Amygdala (tissue), 56 donors: ENCODE data around the gene SPATA13.
A peak's percentile ranks its signal among the peaks of the same experiment; 100 is the strongest.
"Not testable (repeated sequence)": the region's sequence is repeated elsewhere in the genome, so short reads cannot be mapped to it uniquely, and the experiment has no call there.

Source experiments
- DNase-seq, 56 donors: peaks; one replicate each; lab custom pipeline; 2025; lab: John Stamatoyannopoulos, UW

The SPATA13 gene

DNA sequence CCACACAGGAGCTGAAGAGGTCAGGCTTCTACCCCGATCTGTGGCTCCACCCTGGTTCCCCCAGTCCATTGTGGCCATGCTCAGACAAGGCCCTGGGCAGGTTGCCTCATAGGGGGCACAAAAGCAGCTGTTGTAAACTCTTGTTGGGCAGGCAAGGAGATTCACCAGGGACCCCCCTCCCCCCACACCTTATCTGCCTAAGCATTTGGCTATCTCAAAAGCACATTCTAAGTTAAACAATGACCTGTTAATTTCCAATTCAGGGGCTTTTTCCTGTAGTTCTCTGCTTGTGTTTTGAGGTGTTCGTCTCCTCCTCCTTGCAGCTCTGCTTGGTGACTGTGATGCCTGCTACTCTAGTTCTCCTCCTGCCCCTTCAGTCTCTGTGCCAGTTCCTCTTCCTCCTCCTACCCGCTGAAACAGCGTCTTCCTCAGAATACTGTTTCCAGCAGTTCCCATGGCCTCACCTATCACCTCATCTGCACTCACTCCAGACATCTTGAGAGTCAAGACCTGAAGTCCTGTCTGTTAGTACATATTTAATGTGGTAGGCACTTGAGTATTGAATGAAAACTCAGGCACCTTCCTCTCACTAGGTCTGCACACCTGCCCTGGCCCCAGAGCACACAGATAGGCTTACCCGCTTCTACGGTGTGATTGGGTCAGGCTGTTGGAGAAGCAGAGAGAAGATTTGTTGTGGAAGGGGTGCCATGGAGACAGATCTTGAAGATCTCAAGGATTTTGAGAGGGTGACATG is 31.7 kb downstream of the SPATA13 start:
- DNase-seq, result no peak

DNA sequence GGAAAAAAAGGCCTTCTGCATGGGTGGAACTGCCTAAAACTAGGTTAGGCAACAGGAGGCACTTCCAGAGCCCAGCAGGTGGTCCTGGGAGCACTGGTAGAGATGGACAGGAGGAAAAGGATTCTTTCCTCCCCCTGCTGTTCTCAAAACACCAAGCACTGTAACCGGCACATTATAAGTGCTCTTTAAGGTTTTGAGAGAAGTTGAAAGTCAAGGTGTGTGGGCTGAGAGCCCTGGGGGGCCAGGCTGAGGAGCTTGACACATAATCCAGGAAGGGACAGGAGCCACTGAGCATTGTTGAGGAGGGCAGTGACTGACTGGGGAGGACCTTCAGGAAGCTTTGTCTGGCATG is 32.3 kb downstream of the SPATA13 start:
- no peak for DNase-seq

DNA sequence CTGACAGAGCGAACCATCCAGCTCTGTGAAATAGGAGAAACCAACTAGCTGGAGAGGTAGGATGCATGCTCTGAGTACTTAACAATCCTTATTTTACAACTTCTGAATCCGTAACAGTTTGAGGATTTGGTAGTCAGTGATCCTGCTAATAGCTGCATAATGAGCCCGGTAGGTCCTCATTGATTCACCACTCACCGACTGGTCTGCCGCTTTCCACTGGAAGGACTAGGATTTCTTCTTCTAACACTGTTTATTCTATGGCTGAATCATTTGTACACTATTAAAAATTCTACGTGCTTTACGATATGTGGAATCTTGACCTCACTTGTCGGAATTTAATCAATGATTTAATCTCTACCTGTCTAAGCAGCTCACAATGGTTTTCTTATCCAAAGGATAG is 33.9 kb downstream of the SPATA13 start:
- no peak for DNase-seq

DNA sequence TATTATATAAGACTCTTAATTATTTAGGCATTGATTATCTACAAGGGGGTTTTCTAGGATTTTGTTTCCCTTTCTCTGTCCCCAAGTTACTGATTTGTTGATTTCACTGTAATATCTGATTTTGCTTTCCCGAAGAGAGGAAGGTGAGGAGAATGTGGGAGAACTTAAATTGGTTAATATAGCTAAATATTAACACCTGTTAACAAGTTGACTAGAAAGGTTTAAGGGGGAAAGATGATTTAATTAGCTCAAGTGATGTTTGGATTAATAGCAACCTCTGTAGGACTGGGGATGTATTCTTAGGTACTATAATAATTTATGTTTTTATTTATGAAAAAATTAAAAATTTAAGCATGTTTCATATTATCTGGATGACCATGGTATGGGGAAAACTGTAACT is 35.1 kb downstream of the SPATA13 start:
- no peak for DNase-seq

DNA sequence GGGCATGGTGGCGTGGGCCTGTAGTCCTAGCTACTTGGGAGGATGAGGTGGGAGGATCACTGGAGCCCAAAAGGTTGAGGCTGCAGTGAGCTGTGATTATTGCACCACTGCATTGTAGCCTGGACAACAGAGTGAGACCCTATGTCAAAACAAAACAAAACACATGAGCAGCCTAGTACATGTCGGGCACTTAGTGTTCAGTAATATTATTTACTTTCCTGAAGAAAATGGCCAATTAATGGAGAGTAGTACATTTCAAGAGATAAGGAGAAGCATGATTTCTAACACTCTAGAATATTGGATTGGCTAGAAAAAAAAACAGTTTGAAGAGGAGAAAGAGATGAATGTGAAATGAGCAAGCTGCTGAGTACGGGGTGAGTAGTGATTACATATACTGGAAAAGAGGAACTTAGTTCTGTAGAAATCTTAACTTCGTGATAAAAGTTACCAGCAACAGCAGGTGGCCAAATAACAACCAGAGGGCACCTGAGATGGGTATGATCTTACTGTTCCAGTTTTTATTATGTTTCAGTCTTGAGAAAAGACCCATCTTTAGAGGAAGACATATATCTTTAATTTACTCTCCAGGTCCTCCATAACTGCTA is 36.2 kb downstream of the SPATA13 start:
- no peak for DNase-seq

DNA sequence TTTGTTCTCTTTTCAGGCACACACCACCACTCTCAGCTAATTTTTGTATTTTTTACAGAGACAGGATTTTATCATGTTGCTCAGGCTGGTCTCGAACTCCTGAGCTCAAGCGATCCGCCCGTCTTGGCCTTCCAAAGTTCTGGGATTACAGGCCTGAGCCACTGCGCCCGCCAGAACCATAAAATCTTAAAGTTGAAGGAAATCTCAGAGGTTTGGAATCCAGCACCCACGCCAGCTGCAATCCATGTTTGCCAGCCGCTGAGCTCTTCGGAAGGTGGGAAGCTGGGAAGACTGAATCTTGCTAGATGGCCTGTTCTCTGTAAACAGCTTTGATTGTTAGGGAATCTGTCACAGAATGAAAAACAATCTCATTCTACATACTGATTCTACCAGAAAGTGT is 38.5 kb downstream of the SPATA13 start:
- DNase-seq, result no peak

DNA sequence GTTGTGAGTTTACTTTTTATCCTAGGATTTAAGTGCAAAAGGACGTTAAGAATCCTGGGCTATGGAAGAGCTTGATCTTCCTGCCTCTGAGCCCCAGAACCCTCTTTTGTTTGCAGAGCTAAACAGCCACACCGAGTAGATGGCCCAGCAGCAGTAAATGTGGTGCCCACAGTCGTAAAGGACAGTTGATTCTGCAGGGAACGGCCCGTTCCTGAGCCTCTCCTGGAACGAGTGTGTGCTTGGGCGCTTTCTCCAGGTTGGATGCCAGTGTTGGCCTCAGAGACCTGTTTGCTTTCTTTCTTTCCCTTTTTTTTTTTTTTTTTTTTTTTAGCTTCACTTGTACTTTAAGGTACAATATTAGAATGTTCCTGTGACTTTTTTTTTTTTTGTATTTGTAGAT is 41.7 kb downstream of the SPATA13 start:
- DNase-seq, result no peak

DNA sequence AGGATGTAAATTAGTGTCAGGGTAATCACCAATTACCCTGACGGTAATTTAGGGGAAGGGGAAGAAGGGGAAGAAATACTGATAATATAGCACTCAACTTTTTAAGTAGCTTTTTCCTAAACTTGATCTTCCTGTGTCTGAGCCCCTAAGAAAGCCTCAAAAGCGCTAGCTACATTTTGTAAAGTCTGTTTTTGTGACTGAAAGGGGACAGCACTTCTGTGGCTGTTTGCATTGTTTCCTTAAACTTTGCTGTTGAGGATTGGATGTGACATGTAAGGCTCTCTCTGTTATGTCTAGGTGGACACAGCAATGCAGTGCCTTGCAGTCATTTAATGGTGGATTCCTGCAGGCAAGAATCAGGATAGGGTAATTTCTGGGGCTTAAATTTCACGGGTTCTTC is 42.8 kb downstream of the SPATA13 start:
- no peak for DNase-seq

DNA sequence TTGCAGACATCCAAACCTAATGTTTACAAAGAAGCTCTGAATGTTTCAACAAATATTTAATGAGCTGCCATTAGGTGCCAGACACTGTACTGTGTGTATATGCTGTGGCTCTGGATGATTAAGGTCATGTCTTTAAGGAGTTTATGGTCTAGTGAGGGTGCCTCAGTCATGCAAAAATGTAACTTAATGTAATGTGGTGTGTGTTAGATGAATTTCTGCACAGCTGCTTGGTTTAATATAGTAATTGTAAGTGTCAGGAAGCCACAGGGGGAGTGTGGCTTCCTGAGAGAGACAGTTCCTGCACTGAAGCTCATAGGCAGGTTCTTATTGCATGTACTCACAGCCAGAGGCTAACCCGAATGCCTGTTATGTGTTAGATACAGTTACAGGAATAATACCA is 43.3 kb downstream of the SPATA13 start:
- DNase-seq, result no peak

DNA sequence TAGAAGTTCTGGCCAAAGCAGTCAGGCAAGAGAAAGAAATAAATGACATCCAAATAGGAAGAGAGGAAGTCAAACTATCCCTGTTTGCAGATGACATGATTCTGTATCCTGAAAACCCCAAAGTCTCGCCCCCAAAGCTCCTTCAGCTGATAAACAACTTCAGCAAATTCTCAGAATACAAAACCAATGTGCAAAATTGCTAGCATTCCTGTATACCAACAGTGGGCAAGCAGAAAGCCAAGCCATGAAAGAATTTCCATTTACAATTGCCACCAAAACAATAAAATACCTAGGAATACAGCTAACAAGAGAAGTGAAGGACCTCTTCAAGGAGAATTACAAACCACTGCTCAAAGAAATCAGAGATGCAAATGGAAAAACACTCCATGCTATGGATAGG is 44.6 kb downstream of the SPATA13 start:
- DNase-seq, result not testable (repeated sequence)

DNA sequence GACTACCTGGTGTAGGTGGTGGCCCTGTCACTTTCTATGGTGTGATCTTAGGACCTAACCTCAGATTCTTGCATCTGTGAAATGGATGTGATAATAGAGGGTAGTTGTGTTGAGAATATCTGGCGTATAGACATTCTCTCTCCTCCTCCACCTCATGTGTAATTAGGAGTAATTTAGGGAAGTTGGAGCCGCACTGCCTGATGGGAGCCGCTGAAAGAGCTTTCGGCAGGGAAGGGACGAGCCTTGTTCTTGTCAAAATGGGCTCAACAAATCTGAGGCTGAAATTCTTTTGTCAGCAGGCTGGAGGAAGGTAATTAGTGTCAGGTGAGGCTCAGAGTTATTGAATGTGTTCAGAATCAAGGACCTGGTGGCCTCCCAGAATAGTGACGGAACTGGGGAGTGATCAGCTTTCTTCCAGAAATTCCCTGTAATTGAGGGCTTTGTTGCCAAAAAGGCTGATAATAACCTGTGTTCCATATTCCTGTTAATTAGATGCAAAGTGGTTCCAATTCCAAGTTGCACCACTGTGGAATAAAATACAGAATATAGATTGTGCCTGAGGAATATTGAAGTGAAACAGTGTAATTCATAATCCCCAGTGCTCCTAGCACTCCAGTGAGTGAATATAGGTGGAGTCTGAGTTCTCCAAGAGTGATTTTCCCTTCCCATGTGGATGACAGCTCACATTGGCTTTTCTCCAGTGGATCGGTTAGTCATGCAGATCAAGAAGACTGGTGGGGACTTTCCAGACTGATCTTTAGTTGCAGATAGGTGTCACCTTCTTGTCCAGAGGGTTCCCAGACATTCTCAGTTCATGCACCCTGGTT is 47.5 kb downstream of the SPATA13 start:
- DNase-seq, result no peak

DNA sequence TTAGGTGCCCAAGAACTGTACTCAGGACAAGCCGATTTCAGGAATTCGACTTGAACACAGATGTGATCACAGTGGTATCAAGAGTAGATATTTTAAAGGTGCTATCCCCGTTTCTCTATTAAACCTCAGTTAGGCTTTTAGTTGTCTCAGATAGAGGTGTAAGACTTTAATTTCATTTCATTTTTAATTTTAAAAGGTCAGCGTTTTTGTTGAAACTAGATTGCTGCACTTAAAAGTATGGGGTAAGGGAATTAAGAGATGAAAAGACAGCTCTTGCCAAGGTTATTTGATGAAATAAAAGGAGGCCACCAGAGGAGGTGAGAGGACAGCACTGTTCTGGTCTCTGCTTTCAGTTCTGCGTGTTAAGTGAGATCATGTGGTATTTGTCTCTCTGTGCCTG is 48.6 kb downstream of the SPATA13 start:
- DNase-seq, result no peak

DNA sequence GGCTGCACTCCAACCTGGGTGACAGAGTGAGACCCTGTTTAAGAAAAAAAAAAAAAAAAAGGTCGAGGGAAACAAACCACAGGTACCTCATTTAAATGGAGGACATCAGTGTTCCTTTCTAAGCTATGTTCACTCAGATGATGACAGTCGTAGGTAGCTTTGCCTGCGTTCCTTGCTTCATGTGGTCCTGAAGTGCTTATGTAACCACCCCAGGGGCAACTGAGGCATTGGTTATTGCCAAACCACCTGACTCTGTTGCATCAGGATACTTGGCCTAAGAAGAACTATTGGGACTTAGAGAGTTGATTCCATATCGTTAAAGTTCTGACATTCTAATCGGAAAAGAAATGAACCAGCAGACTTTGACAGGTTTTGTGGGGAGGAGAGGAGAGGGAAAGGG is 51.7 kb downstream of the SPATA13 start:
- no peak for DNase-seq

DNA sequence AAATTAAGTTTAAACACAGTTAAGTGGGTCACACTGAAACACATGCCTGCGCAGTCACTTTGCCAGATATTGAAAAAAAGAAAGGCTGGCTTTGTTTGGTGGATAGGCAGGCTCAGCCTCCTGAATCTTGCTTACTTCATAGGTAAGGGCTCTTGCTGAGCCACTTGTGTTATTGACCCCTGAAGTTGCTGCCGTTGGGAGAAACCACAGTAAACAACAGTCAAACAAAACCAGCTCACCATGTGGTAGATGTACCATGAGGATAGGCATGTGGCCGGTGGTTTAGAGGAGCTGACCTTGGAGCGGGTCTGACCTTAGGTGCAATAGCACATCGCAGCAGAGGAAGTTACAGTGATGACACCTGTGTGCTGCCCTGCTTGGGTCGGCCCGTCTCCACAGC is 52.2 kb downstream of the SPATA13 start:
- peak in 2 of 56 donors; percentile 23 to 28 for DNase-seq

DNA sequence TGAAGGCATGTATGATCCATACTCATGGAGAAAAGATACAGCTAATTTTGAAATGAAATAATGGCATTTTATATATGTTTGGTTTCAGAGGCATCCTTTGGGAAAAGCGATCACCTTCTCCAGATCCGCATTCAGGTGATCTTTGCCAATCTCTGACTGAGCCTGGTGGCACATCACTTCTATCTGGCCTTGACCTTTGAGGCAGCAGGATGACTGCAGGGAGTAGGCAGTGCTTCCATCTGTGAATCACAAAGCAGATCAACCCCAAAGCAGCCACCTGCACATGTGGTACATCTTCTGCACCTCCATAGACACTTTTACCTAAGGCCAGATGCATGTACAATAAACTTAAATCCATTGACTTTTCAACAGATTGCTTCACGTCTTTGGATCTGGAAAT is 53.4 kb downstream of the SPATA13 start:
- DNase-seq, result no peak

DNA sequence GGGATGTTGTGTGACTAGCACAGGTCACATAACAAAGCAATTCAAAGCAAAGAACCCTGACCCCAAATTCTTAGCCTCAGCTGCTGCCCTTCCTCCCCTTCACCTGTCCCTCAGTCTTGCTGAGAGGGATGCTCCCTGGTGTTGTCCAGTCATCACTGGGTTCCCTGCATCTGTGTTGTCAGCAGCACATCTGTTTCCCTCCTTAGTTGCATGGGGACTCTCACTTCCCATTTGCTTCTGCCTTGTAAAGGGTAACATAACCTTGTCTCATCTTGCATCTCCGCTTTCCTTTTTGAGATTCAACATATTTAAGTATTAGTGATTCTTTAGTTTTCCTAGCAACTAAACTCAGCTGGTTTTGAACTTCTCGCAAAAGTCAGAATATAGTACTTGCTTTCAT is 54.0 kb downstream of the SPATA13 start:
- DNase-seq, result no peak

DNA sequence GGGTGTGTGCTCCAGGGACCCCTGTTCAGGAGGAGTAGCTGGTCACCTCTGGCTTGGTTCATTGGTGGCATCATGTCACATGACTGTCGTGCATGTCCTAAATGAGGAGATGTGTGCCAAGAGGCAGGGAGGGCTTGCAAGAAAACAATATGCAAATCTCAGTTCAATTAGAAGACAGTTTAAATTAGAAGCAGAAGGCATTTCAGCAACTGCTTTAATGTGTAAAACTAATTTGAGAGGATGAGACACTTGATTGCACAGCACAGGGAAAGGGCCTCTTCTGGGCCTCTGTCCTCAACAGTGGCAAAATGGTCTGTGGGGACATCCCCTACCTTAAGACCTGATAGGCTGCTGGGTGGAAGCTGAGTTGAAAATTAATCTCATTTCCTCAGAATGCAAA is 54.6 kb downstream of the SPATA13 start:
- DNase-seq, result peak in 1 of 56 donors; percentile 34

DNA sequence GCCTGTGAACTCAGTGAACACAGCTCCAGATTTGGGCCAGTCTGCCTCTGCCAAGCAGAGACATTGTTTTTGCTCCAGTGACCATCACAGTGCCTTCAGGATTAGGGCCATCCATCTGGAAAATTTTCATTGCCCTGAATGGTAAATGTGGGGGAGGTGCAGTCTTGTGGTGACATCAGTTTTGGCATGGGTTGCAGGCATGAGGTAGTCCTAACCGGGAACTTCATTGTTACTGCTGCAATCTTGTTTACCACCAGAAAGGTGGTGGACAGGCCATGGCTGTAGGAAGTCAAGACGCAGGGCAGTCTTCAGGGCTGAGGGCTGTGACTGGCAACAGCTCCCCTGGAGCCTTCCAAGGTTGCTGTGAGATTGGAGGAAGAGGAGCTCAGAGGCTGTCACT is 55.2 kb downstream of the SPATA13 start:
- peak in 32 of 56 donors; percentile 24 to 77 (median 45) for DNase-seq

DNA sequence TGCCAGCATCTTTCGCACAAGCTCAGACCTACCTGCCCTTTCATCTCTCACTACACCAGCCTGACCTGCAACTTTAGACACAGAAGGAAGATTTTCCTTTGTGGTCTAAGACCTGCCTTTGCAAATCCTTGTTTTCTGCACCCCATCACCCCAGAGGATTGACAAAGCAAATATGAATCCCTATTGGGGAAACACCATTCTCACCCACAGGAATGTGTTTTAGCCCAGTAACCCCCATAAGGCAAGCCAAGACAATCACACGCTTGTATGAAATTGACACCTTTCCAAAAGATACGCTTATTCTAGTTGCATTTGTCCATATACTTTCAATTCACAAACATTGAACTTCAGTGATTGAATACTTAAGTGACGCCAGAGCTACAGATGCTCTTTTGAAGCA is 55.7 kb downstream of the SPATA13 start:
- DNase-seq, result no peak

DNA sequence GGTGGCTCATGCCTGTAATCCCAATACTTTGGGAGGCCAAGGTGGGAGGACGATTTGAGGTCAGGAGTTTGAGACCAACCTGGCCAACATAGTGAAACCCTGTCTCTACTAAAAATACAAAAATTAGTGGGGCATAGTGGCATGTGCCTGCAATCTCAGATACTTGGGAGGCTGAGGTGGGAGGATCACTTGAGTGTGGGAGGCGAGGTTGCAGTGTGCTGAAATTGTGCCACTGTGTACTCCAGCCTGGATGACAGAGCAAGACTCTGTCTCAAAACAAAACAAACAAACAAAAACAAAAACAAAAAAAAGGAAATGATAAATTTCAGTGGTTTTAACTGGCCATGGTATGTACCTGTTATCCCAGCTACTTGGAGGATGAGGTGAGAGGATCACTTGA is 56.3 kb downstream of the SPATA13 start:
- DNase-seq, result not testable (repeated sequence)

DNA sequence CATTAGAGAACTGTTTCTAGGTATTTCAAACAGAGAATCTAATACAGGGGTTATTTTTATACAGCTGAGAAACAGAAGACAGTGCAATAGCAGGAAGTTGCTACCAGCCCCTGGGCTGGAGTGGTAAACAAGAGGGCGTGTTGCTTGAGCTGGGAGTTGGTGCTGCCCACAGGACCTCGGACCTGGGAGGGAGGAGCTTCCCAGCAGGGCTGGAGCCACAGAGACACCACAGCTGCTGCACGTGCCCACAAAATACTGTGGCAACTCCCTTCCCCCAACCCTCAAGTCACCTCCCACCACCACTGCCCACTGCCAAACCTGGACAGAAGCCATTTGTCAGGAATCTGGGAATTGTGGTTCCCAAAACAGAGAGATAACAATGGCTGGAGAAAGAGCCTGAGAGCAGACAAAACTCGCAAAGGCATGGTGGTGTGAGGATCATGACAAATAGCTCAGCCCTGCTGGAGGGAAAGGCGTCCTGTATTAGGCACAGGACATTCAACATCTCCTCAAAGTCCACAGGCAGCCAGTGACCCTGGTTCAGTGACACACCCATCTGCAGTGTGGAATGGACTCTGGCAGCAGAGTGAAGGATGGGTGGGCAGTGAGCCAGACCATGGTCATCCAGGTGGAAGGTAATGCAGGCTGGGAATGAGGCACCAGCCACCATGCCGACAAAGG is 57.2 kb downstream of the SPATA13 start:
- peak in 5 of 56 donors; percentile 17 to 53 (median 22) for DNase-seq
